GM12878 (cell line): ENCODE data around the gene INHBC. TPM values are rescaled to one million over a fixed set of nuclear protein-coding genes. Genes with fewer than 3 reads are reported as not detected.

Experiments
- BACH1 ChIP-seq: fragments of 450-650 bp; IDR thresholded peaks from 2 replicates; pipeline ENCODE4 v1.6.1; 2017; ENCODE audit warnings: mild to moderate bottlenecking, borderline replicate concordance
- DPF2 ChIP-seq: fragments of 450-650 bp; IDR thresholded peaks from 2 replicates; pipeline ENCODE4 v1.6.1; 2017; ENCODE audit warnings: mild to moderate bottlenecking
- EZH2 ChIP-seq: IDR thresholded peaks from 2 replicates; pipeline ENCODE4 v1.6.1; 2012; ENCODE audit warnings: low read depth, mild to moderate bottlenecking, control low read depth, inconsistent platforms, low read length, borderline replicate concordance; ENCODE audit not compliant: control insufficient read depth
- FOXK2 ChIP-seq: fragments of 450-650 bp; IDR thresholded peaks from 2 replicates; pipeline ENCODE4 v1.6.1; 2017; ENCODE audit warnings: mild to moderate bottlenecking, moderate library complexity
- FOXM1 ChIP-seq: IDR thresholded peaks from 2 replicates; pipeline ENCODE4 v1.6.1; 2012; ENCODE audit warnings: low read depth, mild to moderate bottlenecking, inconsistent platforms, low read length, moderate library complexity
- MYB ChIP-seq: fragments of 150-350 bp; IDR thresholded peaks from 2 replicates; pipeline ENCODE4 v1.6.1; 2014; ENCODE audit warnings: mild to moderate bottlenecking, low read depth, low read length, borderline replicate concordance
- NBN ChIP-seq: fragments of 450-650 bp; IDR thresholded peaks from 2 replicates; pipeline ENCODE4 v1.6.1; 2016
- NFIC ChIP-seq: IDR thresholded peaks from 2 replicates; pipeline ENCODE4 v1.6.1; 2012; ENCODE audit warnings: low read depth, mild to moderate bottlenecking, inconsistent platforms, low read length, moderate library complexity
- PML ChIP-seq: IDR thresholded peaks from 2 replicates; pipeline ENCODE4 v1.6.1; 2012; ENCODE audit warnings: low read length, inconsistent platforms
- POLR2AphosphoS5 ChIP-seq: IDR thresholded peaks from 2 replicates; pipeline ENCODE4 v1.6.1; 2011; ENCODE audit warnings: mild to moderate bottlenecking, low read length, inconsistent platforms
- RELA ChIP-seq: fragments of 450-650 bp; IDR thresholded peaks from 2 replicates; pipeline ENCODE4 v1.8.0; 2014; ENCODE audit warnings: borderline replicate concordance; ENCODE audit not compliant: partially characterized antibody
- RUNX3 ChIP-seq: IDR thresholded peaks from 2 replicates; pipeline ENCODE4 v1.6.1; 2012; ENCODE audit warnings: low read length, inconsistent platforms
- SMAD5 ChIP-seq: IDR thresholded peaks from 2 replicates; pipeline ENCODE4 v1.6.1; 2016; ENCODE audit warnings: antibody characterized with exemption, low read depth
- SPI1 ChIP-seq: IDR thresholded peaks from 2 replicates; pipeline ENCODE4 v1.6.1; 2011; ENCODE audit warnings: low read depth, mild to moderate bottlenecking, low read length, moderate library complexity, borderline replicate concordance; ENCODE audit not compliant: insufficient read depth
- STAT3 ChIP-seq: IDR thresholded peaks from 2 replicates; pipeline ENCODE4 v1.6.1; 2011; ENCODE audit warnings: low read depth, low read length, improper control_type of control experiment
- SUZ12 ChIP-seq: fragments of 200-600 bp; sonication (generic); IDR thresholded peaks from one replicate; pipeline ENCODE4 v1.6.1; 2018; ENCODE audit warnings: antibody characterized with exemption, mild to moderate bottlenecking; ENCODE audit not compliant: unreplicated experiment
- TCF7 ChIP-seq: IDR thresholded peaks from 2 replicates; pipeline ENCODE4 v1.6.1; 2014; ENCODE audit warnings: antibody characterized with exemption, borderline replicate concordance
- YY1 ChIP-seq: IDR thresholded peaks from 2 replicates; pipeline ENCODE4 v1.6.1; 2011; ENCODE audit warnings: low read depth, mild to moderate bottlenecking, low read length
- ZBED1 ChIP-seq: IDR thresholded peaks from 2 replicates; pipeline ENCODE4 v1.6.1; 2016; ENCODE audit warnings: borderline replicate concordance
- ZZZ3 ChIP-seq: IDR thresholded peaks from 2 replicates; pipeline ENCODE4 v1.6.1; 2011; ENCODE audit warnings: low read depth; ENCODE audit not compliant: control insufficient read depth, insufficient read length
- polyA plus RNA-seq, 11 experiments: library from polyadenylated mRNA; depleted of rRNA in 4 of 11; unstranded in 6 of 11; stranded (reverse) in 5 of 11; fragments of >200 nt; fragmentation: Nextera tagmentation in 4 of 11; fragmentation: Illumina TruSeq in 1 of 11; extraction: Ambion mirVana in 4 of 11; extraction: Trizol in 1 of 11; gene quantifications; 1 replicate in 1 of 11; 2 replicates in 10 of 11; pipeline versions ENCODE4 v1.2.1 to v1.2.3, GENCODE V29; 2011 to 2016; ENCODE audit warnings: inconsistent platforms in 2 of 11, missing spikeins in 2 of 11, low read depth in 1 of 11
- total RNA-seq, 4 experiments: library from RNA; depleted of rRNA in 3 of 4; stranded (reverse); fragments of >200 nt in 3 of 4; fragmentation: Illumina TruSeq in 1 of 4; extraction: Trizol in 1 of 4; gene quantifications; 2 replicates each; pipeline versions ENCODE4 v1.2.1 to v1.2.3, GENCODE V29; 2013 to 2021
- TF ChIP-seq, protein P1 (sequence below): fragments of 450-650 bp; formaldehyde crosslinking; IDR thresholded peaks from 2 replicates; pipeline ENCODE4 v1.4.0; 2022; ENCODE audit warnings: mild to moderate bottlenecking, moderate library complexity
- TF ChIP-seq, protein P2 (sequence below): IDR thresholded peaks from 2 replicates; pipeline ENCODE4 v1.6.1; 2012; ENCODE audit warnings: low read depth, low read length, improper control_type of control experiment
- TF ChIP-seq, protein P3 (sequence below): fragments of 150-350 bp; IDR thresholded peaks from 2 replicates; pipeline ENCODE4 v1.6.1; 2016; ENCODE audit warnings: low read depth, low read length
- TF ChIP-seq, protein P4 (sequence below): IDR thresholded peaks from 2 replicates; pipeline ENCODE4 v1.6.1; 2012; ENCODE audit warnings: low read length, inconsistent platforms

The INHBC gene
- total and polyA plus RNA-seq, 10 of the 15 experiments (the other 5 are each of a cell fraction or from before 2014, with no cell fraction given): 0.04 to 0.22 (median 0.13) TPM; not detected in 5

DNA sequence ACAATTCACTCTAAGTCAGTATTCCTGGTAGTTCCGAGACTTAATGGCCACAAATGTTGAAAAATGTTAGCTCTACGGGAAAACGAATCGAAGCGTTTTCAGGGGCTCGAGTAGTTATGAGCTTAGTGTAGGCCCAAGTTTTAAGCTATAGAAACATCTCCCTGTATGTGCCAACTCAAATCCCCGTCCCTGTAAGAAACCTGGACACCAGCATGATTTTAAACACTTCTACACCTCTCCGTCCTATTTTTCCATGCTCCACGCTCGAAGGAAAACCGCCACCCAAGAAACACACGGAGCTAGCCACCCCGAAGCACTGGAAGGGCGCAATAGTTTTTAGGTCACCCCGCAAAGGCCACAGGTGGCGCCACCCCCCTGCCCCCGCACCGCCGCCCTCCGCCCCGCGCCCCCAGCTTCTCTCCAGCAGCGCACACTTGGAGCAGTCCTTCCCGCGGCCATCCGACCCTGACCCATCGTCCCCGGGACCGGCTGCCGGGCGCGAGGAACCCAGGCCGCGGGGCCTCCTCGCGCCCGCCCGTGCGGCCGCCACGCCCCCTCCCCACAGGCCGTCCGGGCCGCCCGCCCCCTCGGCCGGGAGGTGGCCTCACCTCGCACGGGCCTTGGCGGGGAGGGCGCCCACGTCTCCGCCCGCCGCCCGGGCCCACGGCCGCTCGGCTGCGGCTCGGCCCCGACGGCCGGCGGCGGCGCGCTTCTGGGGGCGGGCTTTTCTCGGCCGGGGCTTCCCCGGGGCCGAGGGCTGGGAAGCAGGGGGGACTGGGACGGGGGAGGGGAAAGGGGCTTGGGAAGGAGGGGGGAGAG lies 4.3 kb upstream of the INHBC start (continued):
- no peak for TF ChIP-seq ZZZ3
- no peak for TF ChIP-seq STAT3
- TF ChIP-seq SPI1: no peak
- TF ChIP-seq TCF7: no peak
- no peak for TF ChIP-seq RELA
- TF ChIP-seq MYB: no peak
- TF ChIP-seq SMAD5: no peak
- no peak for TF ChIP-seq FOXM1
- TF ChIP-seq, protein P1, sequence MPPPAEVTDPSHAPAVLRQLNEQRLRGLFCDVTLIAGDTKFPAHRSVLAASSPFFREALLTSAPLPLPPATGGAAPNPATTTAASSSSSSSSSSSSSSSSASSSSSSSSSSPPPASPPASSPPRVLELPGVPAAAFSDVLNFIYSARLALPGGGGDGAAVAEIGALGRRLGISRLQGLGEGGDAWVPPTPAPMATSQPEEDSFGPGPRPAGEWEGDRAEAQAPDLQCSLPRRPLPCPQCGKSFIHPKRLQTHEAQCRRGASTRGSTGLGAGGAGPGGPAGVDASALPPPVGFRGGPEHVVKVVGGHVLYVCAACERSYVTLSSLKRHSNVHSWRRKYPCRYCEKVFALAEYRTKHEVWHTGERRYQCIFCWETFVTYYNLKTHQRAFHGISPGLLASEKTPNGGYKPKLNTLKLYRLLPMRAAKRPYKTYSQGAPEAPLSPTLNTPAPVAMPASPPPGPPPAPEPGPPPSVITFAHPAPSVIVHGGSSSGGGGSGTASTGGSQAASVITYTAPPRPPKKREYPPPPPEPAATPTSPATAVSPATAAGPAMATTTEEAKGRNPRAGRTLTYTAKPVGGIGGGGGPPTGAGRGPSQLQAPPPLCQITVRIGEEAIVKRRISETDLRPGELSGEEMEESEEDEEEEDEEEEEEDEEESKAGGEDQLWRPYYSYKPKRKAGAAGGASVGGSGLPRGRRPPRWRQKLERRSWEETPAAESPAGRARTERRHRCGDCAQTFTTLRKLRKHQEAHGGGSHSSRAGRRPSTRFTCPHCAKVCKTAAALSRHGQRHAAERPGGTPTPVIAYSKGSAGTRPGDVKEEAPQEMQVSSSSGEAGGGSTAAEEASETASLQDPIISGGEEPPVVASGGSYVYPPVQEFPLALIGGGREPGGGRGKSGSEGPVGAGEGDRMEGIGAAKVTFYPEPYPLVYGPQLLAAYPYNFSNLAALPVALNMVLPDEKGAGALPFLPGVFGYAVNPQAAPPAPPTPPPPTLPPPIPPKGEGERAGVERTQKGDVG (CRISPR knock-in tag): no peak
- TF ChIP-seq SUZ12: no peak
- no peak for TF ChIP-seq NFIC
- TF ChIP-seq EZH2: no peak
- TF ChIP-seq POLR2AphosphoS5: no peak
- no peak for TF ChIP-seq DPF2
- TF ChIP-seq YY1: no peak
- peak; percentile 47 for TF ChIP-seq RUNX3
- no peak for TF ChIP-seq FOXK2
- TF ChIP-seq ZBED1: no peak
- TF ChIP-seq PML: no peak
- TF ChIP-seq, protein P2, sequence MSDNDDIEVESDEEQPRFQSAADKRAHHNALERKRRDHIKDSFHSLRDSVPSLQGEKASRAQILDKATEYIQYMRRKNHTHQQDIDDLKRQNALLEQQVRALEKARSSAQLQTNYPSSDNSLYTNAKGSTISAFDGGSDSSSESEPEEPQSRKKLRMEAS: no peak
- no peak for TF ChIP-seq NBN
- peak; percentile 40; the same call in 1 of the 2 replicates for TF ChIP-seq BACH1
- TF ChIP-seq, protein P3, sequence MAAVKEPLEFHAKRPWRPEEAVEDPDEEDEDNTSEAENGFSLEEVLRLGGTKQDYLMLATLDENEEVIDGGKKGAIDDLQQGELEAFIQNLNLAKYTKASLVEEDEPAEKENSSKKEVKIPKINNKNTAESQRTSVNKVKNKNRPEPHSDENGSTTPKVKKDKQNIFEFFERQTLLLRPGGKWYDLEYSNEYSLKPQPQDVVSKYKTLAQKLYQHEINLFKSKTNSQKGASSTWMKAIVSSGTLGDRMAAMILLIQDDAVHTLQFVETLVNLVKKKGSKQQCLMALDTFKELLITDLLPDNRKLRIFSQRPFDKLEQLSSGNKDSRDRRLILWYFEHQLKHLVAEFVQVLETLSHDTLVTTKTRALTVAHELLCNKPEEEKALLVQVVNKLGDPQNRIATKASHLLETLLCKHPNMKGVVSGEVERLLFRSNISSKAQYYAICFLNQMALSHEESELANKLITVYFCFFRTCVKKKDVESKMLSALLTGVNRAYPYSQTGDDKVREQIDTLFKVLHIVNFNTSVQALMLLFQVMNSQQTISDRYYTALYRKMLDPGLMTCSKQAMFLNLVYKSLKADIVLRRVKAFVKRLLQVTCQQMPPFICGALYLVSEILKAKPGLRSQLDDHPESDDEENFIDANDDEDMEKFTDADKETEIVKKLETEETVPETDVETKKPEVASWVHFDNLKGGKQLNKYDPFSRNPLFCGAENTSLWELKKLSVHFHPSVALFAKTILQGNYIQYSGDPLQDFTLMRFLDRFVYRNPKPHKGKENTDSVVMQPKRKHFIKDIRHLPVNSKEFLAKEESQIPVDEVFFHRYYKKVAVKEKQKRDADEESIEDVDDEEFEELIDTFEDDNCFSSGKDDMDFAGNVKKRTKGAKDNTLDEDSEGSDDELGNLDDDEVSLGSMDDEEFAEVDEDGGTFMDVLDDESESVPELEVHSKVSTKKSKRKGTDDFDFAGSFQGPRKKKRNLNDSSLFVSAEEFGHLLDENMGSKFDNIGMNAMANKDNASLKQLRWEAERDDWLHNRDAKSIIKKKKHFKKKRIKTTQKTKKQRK: no peak
- TF ChIP-seq, protein P4, sequence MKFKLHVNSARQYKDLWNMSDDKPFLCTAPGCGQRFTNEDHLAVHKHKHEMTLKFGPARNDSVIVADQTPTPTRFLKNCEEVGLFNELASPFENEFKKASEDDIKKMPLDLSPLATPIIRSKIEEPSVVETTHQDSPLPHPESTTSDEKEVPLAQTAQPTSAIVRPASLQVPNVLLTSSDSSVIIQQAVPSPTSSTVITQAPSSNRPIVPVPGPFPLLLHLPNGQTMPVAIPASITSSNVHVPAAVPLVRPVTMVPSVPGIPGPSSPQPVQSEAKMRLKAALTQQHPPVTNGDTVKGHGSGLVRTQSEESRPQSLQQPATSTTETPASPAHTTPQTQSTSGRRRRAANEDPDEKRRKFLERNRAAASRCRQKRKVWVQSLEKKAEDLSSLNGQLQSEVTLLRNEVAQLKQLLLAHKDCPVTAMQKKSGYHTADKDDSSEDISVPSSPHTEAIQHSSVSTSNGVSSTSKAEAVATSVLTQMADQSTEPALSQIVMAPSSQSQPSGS: no peak
